ENCODE results near the gene DCDC1.
"Not testable (repeated sequence)": the region's sequence is repeated elsewhere in the genome, so short reads cannot be mapped to it uniquely, and the experiment has no call there.

DCDC1 gene

DNA sequence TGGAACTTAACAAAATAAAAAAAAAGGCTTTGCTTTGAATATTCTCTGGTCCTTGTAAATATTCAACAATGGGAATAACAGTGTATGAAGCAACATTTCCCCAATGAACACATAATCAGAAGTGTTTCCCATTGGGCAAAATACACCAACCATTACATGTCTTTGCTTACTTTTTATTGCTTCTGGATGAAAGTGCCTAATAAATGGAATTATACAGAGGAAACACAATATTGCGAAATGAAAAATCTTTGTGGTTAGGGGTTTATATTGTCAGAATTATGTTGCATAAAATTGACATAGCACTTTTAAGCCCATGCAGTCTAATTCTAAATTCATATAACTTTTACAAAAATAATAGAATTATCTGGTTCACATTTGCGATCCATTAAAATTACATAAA is 386.4 kb downstream of the DCDC1 start:
- FAIRE-seq = no peak

DNA sequence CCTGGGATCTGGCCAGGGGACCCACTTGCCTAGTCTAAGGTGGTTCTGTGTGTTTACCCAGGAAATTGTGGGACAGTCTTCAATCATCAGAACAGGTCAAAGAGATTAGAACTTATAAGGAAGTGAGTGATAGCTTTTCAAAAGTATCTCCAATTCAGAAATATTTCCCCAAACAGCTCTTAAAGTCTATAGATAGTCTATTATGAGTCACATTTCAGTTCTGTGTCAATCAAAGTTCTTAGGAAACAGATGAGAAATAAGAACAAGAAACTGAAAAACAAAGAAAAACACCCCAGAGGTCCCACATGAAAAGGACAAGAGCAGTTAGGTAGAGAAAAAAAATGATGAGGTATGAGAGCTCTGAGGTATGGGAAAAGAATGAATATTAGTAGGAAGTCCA is 402.0 kb downstream of the DCDC1 start:
- no peak for FAIRE-seq

DNA sequence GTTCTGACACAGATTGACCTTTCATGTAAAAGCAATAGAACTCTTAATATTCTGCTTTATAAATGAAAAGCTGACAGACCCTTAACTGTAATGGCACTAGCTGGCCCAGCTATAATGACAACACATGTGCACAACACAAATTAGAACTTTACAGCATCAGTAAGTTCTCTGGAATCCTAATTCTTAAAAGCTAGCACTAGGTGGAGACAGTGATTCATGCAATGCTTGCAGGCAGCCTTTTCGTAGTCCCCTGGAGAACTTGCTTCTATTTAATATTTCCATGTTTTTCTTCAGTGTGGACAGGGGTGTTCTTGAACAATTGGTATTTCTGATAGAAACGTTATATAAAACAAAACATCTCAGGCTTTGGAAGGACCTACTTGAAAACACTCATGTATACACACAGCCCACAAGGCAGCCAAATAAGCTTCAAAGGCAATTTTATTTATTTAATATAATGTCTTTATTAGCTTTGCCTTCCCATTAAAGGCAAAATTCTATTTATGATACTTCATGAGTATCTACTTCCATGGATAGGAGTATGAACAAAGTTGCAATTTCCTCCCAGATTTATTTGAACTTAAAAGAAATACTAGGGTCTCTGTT is 409.0 kb downstream of the DCDC1 start:
- no peak for FAIRE-seq

DNA sequence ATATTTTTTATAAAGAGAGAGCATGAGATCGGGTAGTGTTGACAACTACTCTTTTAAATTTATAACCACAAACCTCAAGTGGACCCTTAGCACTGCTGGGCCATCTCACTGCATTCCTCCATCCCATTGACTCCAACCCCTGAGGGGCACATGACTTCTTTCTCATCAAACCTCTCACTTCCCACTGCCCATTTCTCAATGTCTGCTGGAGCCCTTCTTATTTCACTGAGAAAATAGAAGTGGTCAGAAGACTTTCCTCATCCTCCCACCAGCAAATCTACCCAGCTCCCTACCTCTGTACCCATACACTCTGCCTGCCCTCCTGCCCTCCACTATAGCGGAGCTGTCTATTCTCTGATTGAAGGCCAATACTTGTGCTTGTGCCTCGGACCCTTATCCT is 412.8 kb downstream of the DCDC1 start:
- FAIRE-seq = no peak

DNA sequence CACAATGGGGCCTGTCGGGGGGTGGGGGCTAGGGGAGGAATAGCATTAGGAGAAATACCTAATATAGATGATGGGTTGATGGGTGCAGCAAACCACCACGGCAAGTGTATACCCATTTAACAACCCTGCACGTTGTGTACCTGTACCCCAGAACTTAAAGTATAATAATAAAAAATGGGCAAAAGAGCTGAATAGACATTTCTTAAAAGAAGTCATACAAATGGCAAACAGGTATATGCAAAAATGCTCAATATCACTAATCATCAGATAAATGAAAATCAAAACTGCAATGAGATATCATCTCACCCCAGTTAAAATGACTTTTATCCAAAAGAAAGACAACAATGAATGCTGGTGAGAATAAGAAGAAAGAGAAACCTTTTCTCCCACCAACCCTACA is 419.7 kb downstream of the DCDC1 start:
- no peak for FAIRE-seq

DNA sequence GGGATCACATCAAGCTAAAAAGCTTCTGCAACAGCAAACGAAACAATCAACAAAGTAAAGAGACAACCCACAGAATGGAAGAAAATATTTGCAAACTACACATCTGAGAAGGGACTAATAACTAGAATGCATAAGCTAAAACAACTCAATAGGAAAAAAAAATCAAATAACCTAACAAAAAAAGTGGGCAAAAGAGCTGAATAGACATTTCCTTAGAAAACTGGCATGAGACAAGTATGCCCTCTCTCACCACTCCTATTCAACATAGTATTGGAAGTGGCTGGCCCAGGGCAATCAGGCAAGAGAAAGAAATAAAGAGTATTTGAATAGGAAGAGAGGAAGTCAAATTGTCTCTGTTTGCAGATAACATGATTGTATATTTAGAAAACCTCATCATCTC is 421.8 kb downstream of the DCDC1 start:
- not testable (repeated sequence) for FAIRE-seq

DNA sequence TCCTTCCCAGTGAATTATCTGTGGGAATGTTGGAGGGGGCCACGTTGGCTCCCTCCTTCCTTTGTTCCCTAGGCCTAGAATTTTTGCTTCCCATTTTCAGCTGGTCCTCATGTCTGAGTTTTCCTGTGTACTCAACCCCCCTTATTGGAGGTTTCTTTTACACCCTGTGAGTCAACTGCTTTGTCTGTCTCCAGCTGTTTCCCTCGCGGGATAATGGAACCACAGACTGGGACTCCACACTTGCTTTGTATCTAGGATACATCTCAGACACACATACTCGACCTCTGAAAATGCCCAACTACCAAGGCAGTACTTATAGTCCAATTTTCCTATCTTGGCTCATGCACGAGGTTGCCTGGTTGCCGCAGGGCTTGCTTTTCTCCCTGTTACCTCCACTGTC is 430.7 kb downstream of the DCDC1 start:
- FAIRE-seq = no peak

DNA sequence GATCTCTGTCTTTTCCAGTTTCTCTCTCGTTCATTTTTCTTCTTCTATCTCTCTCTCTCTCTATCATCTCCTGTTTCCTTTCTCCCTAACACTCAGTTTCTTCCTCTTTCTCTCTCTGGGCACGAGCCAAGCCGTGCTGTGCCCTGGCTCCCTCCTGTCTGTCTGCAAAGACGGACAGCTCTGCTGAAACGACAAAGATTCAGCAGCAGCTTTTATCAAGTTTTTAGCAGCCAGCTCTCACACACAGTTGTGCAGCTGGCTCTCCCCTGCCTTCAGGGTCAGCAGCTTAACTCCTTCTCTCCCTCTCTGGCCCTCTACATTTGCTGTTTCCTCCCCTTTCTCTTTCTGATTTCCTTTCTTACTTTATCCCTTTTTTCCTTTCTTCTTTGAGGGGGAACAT is 431.4 kb downstream of the DCDC1 start:
- FAIRE-seq = no peak

DNA sequence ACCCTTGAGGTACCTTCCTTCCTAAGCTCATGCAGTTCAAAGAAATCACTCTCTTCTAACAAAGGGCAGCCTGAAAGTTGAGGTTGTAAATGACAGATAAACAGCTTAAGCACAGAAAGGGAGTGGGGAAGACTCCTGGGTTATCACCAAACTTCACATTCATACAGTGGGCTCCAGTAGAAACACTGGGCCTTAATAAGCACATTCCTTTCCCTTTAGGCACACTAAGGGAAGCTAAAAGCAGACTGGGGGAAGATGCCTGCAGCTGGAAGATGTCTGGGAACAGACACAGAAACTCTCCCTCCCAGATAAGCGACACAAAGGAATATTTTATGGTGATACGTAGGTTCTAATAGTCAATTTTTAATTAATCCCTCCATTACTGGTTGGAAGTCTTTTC is 433.0 kb downstream of the DCDC1 start:
- no peak for FAIRE-seq

DNA sequence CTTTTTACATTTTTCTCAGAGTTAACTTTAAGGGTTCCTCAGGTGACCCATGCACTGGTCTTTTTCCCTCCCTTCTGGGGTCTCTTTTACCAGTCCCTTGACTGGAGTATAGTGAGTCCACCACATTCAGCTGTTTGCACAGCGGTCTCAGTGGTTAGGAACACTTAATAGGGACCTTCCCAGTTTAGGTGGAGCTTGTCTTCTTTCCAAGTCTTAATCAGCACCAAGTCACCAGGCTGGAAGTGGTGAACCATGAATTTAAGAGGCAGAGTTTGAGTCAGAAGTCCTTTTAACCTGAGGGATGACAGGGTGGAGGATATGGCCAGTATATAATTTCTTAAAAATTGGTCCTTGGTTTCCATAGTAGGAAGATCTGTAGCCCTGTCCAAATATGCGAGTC is 433.7 kb downstream of the DCDC1 start:
- FAIRE-seq = no peak

DNA sequence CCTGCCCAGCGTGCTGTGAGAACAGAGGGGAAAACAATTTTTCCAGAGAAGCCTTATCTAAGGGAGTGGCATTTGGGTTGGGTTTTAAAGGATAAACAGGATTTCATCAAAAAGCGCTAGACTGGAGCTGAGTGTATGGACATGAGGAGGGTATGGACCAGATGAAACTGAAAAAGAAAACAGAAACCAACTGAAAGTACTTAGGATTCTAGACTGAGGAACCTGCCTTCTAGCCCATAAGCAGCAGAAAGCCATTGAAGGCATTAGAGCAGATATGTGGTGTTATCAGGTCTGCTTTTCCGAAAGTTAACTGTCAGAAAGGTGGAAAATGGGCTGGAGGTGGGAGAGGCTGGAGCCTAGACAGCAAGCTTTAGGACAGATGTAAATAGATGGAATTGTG is 443.4 kb downstream of the DCDC1 start:
- no peak for FAIRE-seq

DNA sequence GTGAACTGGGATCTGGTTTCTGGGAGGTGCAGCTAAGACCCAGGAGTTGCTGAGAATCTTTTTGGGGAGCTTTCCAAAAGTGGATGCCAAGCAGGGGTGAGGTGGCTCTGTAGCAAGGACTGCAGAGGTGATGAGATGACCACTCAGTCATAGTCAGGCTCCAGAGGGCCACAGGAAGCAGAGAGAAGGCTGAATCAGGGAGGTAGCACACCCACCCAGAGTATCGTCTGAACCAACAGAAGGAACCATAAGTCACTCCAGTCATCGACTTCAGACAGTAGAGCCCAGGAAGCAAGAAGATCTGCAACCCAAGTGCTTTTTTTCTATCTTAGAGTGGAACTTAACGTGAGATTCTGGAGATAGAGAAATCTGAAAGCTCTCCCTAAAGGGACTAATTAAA is 447.7 kb downstream of the DCDC1 start:
- no peak for FAIRE-seq

DNA sequence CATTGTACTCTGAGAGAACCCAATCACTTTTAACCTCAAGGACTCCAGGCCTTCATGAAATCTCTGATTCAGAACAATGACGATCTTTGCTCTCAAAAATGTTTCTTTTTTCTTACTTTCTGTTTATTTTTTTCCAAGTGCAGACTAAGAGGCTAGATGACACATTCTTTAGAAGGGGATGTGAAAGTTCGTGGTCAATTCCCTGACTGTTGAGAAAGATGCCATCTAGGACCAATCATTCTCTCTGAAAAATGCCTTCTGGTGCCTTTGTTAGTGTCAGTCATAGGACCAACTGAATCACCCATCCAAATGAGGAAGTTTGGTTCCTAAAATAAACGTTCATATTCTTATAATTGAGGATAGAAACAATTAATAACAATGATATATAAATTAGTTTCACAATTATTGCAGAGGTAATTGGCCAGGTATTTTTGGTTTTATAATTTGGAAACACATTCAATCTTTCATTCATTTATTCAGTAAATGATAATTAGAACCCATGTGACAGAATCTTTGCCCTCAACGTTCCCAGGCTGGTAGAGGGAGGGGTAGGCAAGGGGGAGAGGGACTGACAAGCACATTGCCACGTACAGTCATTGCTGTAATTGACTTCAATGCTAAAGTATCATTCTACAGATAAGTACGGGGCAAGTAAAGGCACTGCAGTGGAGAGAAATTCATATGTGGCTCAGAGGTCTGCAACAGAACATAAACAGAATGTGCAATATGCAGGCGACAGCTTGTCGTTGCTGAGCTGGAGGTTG is 450.0 kb downstream of the DCDC1 start:
- FAIRE-seq = no peak

DNA sequence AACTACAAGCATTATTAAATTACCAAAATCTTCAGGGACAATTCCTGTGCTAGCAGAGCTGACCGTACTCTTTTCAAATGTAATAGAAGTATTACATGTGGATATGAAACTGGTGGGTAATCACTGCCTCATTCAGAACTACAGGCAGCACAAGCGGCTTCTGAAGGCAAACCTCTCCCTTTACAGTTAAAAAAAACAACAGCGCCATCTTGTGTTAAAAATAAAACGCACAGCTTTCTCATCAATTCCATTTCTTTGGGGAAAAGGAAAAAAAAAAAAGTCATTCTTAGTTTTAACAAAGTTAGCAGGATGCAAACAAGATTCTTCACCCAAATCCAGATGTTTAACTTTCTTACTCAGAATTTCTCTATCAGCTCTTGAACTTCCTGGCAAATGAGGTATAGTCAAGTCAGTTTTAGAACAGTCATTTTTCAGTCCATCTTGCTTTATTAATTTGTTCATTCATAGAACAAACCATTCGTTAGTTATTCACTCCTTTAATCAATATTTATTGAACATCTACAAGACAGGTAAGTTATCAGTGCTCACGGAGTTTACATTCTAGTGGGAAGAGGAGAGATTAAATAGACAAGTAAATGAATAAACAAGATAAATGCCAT is 451.6 kb downstream of the DCDC1 start:
- FAIRE-seq = peak; percentile 94

DNA sequence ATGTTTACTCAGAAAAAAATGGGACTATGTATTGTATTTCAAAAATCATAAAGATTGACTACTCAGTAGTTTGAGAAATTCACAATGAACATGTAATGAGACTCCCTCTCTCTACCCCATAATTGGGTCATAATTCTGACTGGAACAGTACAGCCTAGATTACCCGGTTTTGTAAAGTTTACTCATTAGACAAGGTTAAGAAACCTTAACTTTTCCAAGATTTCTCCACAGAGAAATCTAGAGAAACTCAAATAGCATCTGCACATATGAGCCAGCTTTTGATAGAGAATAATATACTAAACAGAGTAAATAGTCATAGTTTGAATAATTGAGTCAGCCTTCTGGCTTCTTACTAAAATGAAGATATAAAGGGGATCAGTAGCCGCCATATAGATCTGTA is 452.3 kb downstream of the DCDC1 start:
- no peak for FAIRE-seq

DNA sequence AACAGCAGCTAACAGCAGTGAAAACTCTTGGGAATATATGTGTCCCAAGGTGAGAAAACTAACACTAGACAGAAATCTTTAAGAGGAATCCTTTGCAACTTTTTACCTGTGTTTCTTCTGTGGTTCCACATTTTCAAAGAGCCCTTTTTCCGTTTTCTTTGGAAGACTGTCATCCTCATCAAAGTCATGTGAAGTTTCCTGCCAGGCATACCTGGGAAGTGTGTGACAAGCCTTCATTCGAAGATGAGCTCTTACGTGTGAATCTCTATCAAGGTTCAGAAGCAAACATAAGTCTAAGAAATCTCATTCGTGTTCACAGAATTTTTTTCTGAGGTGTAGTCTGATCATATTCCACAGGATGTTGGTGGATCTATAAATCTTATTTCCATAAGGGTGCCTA is 452.8 kb downstream of the DCDC1 start:
- FAIRE-seq = no peak

DNA sequence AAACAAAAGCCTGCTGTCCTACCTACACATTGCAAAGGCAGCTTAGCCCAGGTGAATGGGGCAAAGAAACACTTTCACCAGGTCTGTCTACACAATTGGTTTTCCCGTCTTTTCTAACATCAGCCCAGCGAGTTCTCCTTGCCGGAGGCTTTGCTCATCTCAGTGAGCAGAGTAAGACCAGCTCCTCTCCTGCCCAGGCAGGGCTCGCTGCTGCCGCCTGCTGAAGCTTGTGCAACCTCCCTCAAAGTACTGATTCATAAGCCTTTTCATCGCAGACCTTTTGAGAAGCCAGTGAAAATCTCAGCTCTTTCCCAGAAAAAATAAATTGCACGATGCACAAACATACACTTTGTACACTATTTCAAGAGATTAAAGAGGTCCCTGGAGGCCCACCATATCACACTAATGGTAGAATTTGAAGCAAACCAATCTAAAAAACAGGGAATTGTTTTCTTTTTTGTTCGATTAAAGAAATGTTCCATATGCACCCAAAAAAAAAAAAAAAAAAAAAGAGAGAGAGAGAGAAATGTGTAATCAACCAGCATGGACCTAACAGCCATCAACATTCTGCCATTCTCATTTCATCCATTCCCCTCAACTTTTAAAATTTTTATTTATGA is 455.3 kb downstream of the DCDC1 start:
- no peak for FAIRE-seq

DNA sequence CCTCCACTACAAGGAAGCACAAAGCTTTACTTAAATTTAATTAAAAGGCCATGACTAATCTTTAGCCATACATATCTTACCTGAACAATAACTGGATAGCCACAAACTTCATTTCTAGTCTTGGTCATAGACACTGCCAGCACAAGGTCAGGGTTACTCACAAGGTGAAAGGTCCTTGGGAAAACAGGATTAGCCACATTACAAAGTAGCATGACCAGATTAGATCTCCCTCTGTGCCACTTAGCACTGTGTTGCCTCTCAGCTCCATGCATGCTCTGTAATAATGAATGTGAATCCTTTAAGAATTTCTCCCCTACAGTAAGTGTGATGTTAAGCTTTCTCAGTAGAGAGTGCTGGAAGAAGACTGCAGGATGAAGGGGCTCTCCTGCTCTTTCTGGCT is 458.3 kb downstream of the DCDC1 start:
- FAIRE-seq = no peak

DNA sequence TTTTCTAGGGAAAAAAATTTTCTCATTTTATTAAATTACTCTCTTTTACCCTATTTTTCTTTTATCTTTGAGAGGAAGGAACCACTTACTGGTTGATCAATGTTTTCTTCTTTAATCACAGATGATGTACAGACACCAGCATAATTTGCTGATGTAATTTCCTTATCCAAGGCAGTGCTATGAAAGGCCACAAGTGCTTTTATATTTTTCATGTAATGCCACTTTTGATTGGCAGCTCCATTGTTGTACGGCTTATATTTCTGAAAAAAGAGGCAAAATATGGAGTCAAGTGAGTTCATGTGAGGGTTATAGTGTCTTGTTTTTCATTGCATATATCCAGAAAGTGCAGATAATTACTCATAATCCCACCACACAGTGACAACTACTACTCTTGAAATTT is 460.7 kb downstream of the DCDC1 start:
- FAIRE-seq = no peak

DNA sequence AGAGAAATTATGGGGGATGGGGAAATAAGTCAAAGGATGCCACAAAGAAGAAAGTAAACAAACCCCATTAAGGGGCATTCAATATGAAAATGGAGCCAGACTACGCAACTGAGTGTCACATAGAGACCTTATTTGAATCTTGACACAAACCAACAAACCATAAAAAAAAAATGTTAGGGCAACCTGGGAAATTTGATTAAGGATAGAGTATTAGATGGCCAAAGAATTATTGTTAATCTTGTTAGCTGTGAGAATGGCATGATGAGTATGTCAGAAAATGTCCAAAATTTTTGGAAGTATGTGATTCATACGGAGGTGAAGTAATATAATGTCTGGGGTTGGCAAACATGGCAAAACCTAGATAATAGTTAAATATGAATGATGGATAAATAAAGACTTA is 461.3 kb downstream of the DCDC1 start:
- FAIRE-seq = no peak

DNA sequence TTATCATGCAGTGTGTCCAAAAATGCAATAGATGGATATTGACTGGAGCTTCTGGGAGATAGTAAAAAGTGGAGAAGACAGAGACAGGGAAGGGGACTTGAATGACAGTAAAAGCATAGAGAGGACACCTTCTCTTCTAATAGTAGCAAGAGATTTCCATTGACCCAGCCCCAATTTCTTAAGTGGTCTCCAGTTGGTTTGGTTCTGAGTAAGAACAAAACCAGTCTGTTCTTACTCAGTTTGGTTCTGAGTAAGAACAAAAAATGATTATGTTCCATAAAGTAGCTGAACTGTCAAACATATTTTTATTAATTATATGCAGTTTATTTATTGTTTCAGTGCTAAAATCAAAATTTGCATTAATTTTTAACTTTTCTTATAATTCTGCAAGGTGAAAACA is 466.6 kb downstream of the DCDC1 start:
- FAIRE-seq = no peak

DNA sequence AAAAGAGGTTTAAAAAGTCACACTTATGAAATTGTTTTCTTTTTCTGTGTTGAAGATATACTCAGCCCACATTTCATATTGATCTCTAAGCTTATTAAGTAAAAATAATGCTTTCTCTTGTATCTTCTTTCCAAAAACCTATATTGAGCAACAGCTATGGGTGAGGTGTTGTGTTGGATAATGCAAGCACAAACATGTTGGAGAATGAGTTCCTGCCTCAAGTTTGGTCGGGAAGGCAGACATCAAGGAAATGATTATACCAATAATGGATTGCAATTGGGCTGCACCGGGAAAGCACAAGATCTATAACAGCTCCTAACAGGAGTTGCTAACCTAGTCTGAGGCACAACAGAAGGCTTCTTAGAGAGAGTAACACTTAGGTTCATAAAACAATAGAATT is 474.5 kb downstream of the DCDC1 start:
- FAIRE-seq = no peak

DNA sequence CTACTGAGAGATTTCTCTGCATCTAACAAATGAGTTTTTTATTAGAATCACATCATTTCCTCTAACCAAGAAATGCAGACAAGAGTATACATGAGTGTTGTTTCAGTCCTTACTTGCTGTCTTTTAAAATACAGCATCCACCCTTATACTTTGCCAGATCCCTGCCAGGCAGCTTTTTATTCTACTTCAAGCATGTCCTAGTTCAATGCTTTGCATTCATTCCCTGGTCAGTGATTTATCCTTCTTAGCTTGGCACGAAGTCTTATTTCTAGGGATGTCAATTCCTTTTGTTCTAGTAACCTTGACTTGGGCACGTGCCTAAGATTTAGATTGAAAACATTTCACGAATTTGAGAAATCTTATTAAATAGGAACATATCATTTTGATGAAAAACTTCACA is 476.2 kb downstream of the DCDC1 start:
- FAIRE-seq = no peak

DNA sequence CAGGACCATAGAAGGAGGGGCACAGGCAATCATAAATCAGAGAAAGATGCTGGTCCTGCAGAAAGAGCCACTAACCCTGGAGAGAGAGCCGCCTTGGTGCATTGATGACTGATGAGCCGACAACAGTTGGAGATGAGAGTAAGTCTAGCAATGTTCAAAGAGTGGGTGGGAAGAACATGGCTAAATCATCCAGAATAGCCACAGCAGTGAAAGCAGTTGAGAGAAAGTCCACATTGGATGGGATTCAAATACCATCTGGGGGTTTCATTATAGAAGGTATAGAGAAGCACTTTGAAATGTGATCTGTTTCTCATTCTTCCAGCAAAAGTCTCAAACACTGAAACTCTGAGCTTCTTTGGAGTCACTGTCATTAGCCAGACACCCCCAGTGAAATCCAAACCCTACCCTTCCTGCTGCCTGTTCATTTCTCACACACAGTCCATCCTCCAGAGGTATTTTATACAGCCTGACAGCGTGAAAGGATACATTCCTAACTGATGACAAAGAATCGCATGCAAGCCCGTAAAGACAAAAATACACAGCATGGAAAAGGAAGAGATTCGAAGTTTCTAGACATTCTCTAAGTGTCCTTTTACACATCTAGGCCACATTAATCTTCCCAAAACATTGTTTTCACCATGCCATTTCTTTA is 480.3 kb downstream of the DCDC1 start:
- no peak for FAIRE-seq
